Mucosa of rectum (tissue), 2 donors: ENCODE measurements around the gene BCAT1.

ENCODE experiments used
- H3K27ac ChIP-seq, 2 donors: one replicate each; pipeline ENCODE4 v1.7.0; 2013; ENCODE audit warnings: inconsistent platforms in 2 of 2, low read depth in 2 of 2, low read length in 2 of 2
- H3K27me3 ChIP-seq, 2 donors: one replicate each; pipeline ENCODE4 v1.7.0; 2013; ENCODE audit warnings: low read length in 2 of 2; ENCODE audit not compliant: control insufficient read depth in 2 of 2, insufficient read depth in 2 of 2
- H3K36me3 ChIP-seq, 2 donors: one replicate each; pipeline ENCODE4 v1.7.0; 2013; ENCODE audit warnings: low read length in 2 of 2; ENCODE audit not compliant: control insufficient read depth in 2 of 2, insufficient read depth in 2 of 2
- H3K4me1 ChIP-seq, 2 donors: one replicate each; pipeline ENCODE4 v1.7.0; 2013; ENCODE audit warnings: low read length in 2 of 2, mild to moderate bottlenecking in 1 of 2; ENCODE audit not compliant: control insufficient read depth in 2 of 2, insufficient read depth in 2 of 2
- H3K4me3 ChIP-seq, 2 donors: one replicate each; pipeline ENCODE4 v1.7.0; 2013; ENCODE audit warnings: low read length in 2 of 2
- H3K9ac ChIP-seq, 2 donors: one replicate each; pipeline ENCODE4 v1.7.0; 2013; ENCODE audit warnings: low read length in 2 of 2, low read depth in 1 of 2, mild to moderate bottlenecking in 1 of 2
- H3K9me3 ChIP-seq, 2 donors: one replicate each; pipeline ENCODE4 v1.7.0; 2013; ENCODE audit warnings: low read length in 2 of 2; ENCODE audit not compliant: control insufficient read depth in 2 of 2
- donor health status: healthy.
- donor health status: Normal muscosa, but diverticular disease.

Gene BCAT1

DNA sequence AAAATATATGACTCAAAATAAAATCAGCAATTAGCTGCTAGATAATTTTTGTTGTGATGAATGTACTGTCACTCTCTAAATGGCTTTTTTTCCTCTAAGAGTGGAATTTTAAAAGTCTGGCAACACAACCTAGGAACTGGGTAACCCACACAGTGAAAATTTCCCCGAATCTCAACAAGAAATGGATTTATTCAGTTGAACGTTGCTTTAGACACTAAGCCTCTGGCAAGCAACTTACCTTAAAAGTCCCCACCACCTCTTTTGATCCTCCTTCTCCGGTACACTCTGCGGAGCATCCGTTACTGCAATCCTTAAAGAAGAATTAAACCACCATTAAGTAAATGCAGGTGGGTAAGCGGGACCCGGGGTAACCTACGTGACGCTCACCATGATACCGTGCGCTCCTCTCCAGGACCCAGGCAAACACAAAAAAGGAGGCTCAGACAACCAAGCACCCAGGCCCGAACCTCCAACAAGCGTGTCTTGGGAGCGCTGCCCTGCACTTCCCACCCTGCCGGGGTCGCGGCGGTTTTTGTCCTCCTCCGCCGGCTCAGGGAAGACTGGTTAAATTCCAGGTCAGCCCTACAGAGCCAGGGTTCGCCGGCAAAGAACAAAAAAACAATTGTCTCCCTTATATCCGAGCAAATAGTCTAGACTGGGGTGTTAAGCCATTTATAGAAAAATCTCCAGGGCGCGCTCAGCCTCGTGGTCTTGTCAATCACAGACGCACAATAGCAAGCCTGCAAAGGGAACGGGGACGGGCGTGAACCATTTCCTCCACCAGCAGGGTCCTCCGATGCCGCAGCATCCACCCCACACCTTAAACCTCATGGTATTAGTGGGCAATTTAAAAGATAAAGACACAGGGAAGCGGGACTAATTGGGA is 47.1 kb downstream of the BCAT1 start:
- Histone ChIP-seq H3K27ac (no peak overlapping the region), H3K4me1 (no peaks in the 10 kb centered on the region), H3K36me3 (no peaks in the 10 kb centered on the region), H3K27me3 (peaks cover 0 to 3% of the 10 kb centered on the region in 2 donors), H3K4me3 (peak overlapping the region; percentile 59 to 60), H3K9ac (no peak overlapping the region), H3K9me3 (no peaks in the 10 kb centered on the region)

DNA sequence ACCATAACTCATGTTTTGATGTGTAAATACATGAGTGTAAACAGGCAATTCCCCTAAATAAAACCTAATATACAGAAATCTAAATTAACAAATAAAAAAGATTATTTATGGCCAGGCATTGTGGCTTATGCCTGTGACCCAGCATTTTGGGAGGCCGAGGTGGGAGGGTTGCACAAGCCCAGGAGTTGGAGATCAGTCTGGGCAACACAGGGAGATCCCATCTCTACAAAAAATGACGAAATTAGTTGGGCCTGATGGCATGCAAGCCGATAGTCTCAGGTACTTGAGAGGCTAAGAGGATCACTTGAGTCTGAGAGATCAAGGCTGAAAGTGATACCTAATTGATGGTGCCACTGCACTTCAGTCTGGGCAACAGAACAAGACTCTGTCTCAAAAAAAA is 48.7 kb downstream of the BCAT1 start:
- H3K36me3 ChIP-seq = no peaks in the 10 kb centered on the region
- H3K4me1 ChIP-seq = no peaks in the 10 kb centered on the region
- H3K27me3 ChIP-seq = peaks cover 0 to 3% of the 10 kb centered on the region in 2 donors
- H3K9me3 ChIP-seq = no peaks in the 10 kb centered on the region
- no peak overlapping the region for H3K4me3 ChIP-seq
- H3K9ac ChIP-seq = no peak overlapping the region
- H3K27ac ChIP-seq = no peak overlapping the region

DNA sequence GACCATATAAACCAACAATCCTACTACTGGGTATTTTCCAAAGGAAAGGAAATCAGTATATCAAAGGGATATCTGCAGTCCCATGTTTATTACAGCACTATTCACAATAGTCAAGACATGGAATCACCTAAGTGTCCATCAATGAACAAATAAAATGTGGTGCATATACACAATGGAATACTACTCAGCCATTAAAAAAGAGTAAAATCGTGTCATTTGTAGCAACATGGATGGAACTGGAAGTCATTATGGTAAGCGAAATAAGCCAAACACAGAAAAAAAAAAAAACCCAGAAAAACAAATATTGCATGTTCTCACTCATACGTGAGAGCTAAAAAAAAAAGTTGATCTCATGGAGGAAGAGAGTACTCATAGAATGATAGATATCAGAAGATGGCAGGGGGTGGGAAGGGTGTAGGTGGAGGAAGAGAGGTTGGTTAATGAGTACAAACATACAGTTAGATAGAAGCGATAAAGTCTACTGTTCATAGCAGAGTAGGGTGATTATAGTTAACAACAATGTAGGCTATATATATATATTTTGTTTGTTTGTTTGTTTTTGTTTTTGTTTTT is 49.3 kb downstream of the BCAT1 start:
- H3K36me3 ChIP-seq = no peaks in the 10 kb centered on the region
- H3K9me3 ChIP-seq = no peaks in the 10 kb centered on the region
- no peak overlapping the region for H3K9ac ChIP-seq
- no peak overlapping the region for H3K4me3 ChIP-seq
- no peaks in the 10 kb centered on the region for H3K4me1 ChIP-seq
- H3K27me3 ChIP-seq = peaks cover 0 to 3% of the 10 kb centered on the region in 2 donors
- no peak overlapping the region for H3K27ac ChIP-seq

DNA sequence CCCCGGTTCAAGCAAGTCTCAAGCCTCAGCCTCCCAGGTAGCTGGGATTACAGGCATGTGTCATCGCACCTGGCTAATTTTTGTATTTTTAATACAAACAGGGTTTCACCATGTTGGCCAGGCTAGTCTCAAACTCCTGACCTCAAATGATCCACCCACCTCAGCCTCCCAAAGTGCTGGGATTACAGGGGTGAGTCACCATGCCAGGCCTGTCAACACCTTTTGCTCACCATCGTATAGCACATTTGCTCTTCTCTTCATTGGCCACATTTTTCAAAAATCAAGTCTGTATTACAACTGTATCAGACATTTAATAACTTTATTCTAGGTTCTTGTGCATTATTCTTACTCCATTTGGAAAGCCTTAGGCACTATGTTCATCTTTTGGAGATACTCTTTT is 50.3 kb downstream of the BCAT1 start:
- H3K4me3 ChIP-seq = no peak overlapping the region
- H3K36me3 ChIP-seq = no peaks in the 10 kb centered on the region
- no peak overlapping the region for H3K27ac ChIP-seq
- no peaks in the 10 kb centered on the region for H3K4me1 ChIP-seq
- H3K9ac ChIP-seq = no peak overlapping the region
- H3K9me3 ChIP-seq = no peaks in the 10 kb centered on the region
- H3K27me3 ChIP-seq = peaks cover 0 to 2% of the 10 kb centered on the region in 2 donors

DNA sequence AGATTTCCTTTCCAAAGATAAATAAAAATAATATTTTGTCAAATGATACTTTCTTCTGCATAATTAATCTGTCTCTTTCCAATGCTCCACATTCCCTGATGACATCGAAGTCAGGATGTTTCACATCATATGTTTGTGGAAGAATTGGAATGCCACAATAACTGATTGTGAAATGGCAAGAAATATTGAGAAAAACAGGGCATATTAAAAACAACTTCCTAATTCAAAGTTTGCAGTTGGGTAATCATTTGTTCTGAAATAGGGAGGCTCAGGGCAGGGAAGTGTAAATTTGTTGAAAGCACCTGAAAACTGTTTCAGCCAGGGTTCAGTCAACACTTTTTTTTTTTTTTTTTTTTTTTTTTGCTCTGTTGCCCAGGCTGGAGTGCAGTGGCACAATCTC is 50.7 kb downstream of the BCAT1 start:
- Histone ChIP-seq H3K27me3 (no peaks in the 10 kb centered on the region), H3K9me3 (no peaks in the 10 kb centered on the region), H3K4me1 (no peaks in the 10 kb centered on the region), H3K36me3 (no peaks in the 10 kb centered on the region), H3K4me3 (no peak overlapping the region), H3K9ac (no peak overlapping the region), H3K27ac (no peak overlapping the region)

DNA sequence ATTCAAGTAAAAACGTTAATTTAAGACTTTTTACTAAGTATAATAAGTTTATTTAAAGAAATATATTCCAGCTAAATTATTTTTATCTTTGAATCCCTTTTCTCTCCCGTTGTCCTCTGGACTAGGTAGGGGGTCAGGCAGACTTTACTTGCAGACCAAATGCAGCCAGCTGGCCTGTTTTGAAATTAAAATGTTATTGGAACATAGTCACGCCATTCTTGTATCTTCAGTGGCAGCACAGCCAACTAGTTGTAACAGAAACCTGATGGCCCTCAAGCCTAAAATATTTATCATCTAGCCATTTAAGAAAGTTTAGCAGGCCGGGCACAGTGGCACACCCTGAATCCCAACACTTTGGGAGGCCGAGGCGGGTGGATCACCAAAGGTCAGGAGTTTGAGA is 52.7 kb downstream of the BCAT1 start:
- Histone ChIP-seq H3K4me3 (no peak overlapping the region), H3K27ac (no peak overlapping the region), H3K36me3 (no peaks in the 10 kb centered on the region), H3K9ac (no peak overlapping the region), H3K4me1 (no peaks in the 10 kb centered on the region), H3K9me3 (no peaks in the 10 kb centered on the region), H3K27me3 (no peaks in the 10 kb centered on the region)

DNA sequence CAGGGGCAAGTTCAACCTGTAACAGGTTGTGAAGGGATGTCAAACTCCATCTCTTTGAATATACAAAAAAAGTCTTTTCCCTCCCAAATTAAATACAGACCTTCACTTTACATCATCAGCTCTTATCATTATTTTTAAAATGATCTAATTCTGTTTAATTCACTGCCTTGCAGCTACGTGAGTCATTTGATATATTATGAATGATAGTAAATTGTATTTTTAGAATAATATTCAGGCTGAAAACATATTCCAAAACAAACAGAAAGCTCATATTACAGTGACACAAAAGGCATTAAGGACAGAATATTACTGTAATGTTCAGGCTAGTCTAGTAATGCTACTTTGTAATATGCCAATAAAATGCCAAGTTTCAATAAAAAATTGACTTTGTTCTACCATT is 53.3 kb downstream of the BCAT1 start:
- Histone ChIP-seq H3K9me3 (no peaks in the 10 kb centered on the region), H3K36me3 (no peaks in the 10 kb centered on the region), H3K27me3 (no peaks in the 10 kb centered on the region), H3K4me3 (no peak overlapping the region), H3K9ac (no peak overlapping the region), H3K4me1 (no peaks in the 10 kb centered on the region), H3K27ac (no peak overlapping the region)

DNA sequence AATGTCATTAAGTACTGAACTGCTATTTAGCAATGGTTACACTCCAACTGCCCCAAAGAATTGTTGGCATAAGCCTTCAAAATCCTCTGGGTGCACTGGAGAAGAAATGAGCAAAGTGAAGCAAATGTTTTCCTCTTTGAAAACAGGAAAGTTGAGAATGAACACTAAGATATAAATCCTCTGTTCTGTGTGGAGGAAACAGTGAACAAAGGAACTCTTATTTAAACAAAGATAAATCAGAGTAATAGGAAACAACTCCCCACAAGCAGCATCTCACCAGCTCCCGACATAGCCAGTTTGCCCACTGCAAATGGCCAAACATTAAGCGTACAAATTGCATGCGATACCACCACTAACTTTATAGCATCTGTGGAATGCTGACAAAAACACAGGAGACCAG is 54.0 kb downstream of the BCAT1 start:
- Histone ChIP-seq H3K4me1 (no peaks in the 10 kb centered on the region), H3K4me3 (no peak overlapping the region), H3K9me3 (no peaks in the 10 kb centered on the region), H3K36me3 (no peaks in the 10 kb centered on the region), H3K27me3 (no peaks in the 10 kb centered on the region), H3K27ac (no peak overlapping the region), H3K9ac (no peak overlapping the region)

DNA sequence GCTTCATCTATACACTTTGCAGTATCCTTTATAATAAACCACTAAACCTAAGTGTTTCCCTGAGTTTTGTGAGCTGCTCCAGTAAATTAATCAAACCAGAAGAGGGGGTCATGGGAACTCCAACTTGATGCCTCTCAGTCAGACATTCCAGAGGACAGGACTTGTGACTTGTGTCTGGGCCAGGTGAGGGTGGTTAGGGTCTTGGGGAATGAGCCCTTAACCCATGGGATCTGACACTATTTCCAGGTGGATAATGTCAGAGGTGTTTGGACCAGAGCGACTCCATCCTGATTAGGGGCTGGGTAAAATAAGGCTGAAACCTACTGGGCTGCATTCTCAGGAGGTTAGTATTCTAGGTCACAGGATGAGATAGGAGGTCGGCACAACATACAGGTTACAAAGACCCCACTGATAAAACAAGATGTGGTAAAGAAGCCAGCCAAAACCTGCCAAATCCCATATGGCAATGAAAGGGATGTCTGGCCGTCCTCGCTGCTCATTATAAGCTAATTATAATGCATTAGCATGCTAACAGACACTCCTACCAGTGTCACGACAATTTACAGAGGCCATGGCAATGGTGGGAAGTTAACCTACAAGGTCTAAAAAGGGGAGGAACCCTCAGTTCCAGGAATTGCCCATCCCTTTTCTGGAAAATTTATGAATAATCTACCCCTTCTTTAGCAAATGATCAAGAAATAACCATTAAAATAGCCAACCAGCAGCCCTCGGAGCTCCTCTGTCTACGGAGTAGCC is 58.7 kb downstream of the BCAT1 start:
- H3K4me1 ChIP-seq = no peaks in the 10 kb centered on the region
- no peak overlapping the region for H3K4me3 ChIP-seq
- H3K27me3 ChIP-seq = no peaks in the 10 kb centered on the region
- no peaks in the 10 kb centered on the region for H3K36me3 ChIP-seq
- no peak overlapping the region for H3K9ac ChIP-seq
- H3K27ac ChIP-seq = no peak overlapping the region
- H3K9me3 ChIP-seq = no peaks in the 10 kb centered on the region

DNA sequence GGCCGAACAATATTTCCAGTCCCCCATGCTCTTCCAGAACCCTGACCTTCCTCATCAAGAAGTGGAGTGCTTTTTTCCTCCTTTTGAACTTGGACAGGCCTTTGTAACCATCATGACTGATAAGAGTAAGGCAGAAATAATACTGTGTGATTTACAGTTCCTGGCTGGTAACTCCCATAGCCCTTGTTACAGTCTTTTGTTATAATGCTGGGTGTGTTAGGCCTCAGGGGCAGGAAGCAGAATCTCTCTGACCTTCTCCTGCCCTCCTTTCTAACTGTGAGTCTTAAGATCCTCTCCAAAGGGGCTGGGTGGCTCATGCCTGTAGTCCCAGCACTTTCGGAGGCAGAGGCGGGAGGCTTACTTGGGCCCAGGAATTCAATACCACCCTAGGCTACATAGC is 59.5 kb downstream of the BCAT1 start:
- Histone ChIP-seq H3K4me1 (no peaks in the 10 kb centered on the region), H3K36me3 (no peaks in the 10 kb centered on the region), H3K9ac (no peak overlapping the region), H3K27me3 (no peaks in the 10 kb centered on the region), H3K4me3 (no peak overlapping the region), H3K9me3 (no peaks in the 10 kb centered on the region), H3K27ac (no peak overlapping the region)
